CD4-positive, alpha-beta memory T cell (primary cell): ENCODE measurements around the gene SELENON. TPM values are rescaled to one million over a fixed set of nuclear protein-coding genes. Genes with fewer than 3 reads are reported as not detected.

ENCODE experiments used
- CTCF ChIA-PET: fragments of 350-600 bp; sonication (Branson Sonifier 250); formaldehyde crosslinking; loops from one replicate; lab custom pipeline; 2021; ENCODE audit warnings: inconsistent platforms; ENCODE audit not compliant: partially characterized antibody; lab: Charles Lee
- POLR2A ChIA-PET: fragments of 350-600 bp; sonication (Branson Sonifier 250); formaldehyde crosslinking; loops from one replicate; lab custom pipeline; 2021; ENCODE audit not compliant: partially characterized antibody; lab: Charles Lee
- DNase-seq, 5 donors: peaks; one replicate each; pipeline versions ENCODE4 v3.0.0 to v3.0.0-alpha.2; 2020 to 2022; ENCODE audit warnings: mixed read lengths in 1 of 5
- H3K27ac ChIP-seq: one replicate; pipeline ENCODE4 v1.7.0; 2013; ENCODE audit warnings: low read depth, low read length
- H3K27me3 ChIP-seq: 2 replicates; pipeline ENCODE4 v1.7.0; 2013; ENCODE audit warnings: mild to moderate bottlenecking, low read length, moderate library complexity; ENCODE audit not compliant: insufficient read depth
- H3K36me3 ChIP-seq: 2 replicates; pipeline ENCODE4 v1.7.0; 2013; ENCODE audit warnings: mild to moderate bottlenecking, low read length, moderate library complexity; ENCODE audit not compliant: insufficient read depth
- H3K4me1 ChIP-seq: 2 replicates; pipeline ENCODE4 v1.7.0; 2013; ENCODE audit warnings: mild to moderate bottlenecking, low read length, moderate library complexity; ENCODE audit not compliant: insufficient read depth
- H3K4me3 ChIP-seq, 2 donors: one replicate each; pipeline ENCODE4 v1.7.0; 2013; ENCODE audit warnings: low read length in 2 of 2, mild to moderate bottlenecking in 1 of 2
- H3K9me3 ChIP-seq, 2 donors: one replicate each; pipeline ENCODE4 v1.7.0; 2013; ENCODE audit warnings: low read length in 2 of 2, control low read depth in 1 of 2; ENCODE audit not compliant: control insufficient read depth in 1 of 2
- H3K27ac Mint-ChIP-seq, 7 donors: one replicate each; pipeline ENCODE4 v1.8.0; 2020 to 2021; ENCODE audit warnings: mixed read lengths in 7 of 7, mild to moderate bottlenecking in 6 of 7, inconsistent platforms in 3 of 7, moderate library complexity in 3 of 7
- H3K27me3 Mint-ChIP-seq, 2 donors: one replicate each; pipeline ENCODE4 v1.8.0; 2020 to 2021; ENCODE audit warnings: mixed read lengths in 2 of 2
- H3K36me3 Mint-ChIP-seq, 2 donors: one replicate each; pipeline ENCODE4 v1.8.0; 2020 to 2021; ENCODE audit warnings: mixed read lengths in 2 of 2, inconsistent platforms in 1 of 2, mild to moderate bottlenecking in 1 of 2
- H3K4me1 Mint-ChIP-seq, 4 donors: one replicate each; pipeline ENCODE4 v1.8.0; 2020 to 2021; ENCODE audit warnings: mixed read lengths in 4 of 4, mild to moderate bottlenecking in 1 of 4
- H3K4me3 Mint-ChIP-seq, 8 donors: one replicate each; pipeline ENCODE4 v1.8.0; 2020 to 2021; ENCODE audit warnings: mixed read lengths in 8 of 8, mild to moderate bottlenecking in 7 of 8, moderate library complexity in 6 of 8, inconsistent platforms in 3 of 8
- H3K9me3 Mint-ChIP-seq, 8 donors: one replicate each; pipeline ENCODE4 v1.8.0; 2020 to 2021; ENCODE audit warnings: mixed read lengths in 8 of 8, mild to moderate bottlenecking in 5 of 8, inconsistent platforms in 3 of 8, moderate library complexity in 1 of 8
- intact Hi-C: fragments of 100-400 bp; cut with micrococcal nuclease; formaldehyde crosslinking; loops from one replicate; pipeline ENCODE4 v1.15.1; 2023
- polyA plus RNA-seq, 2 donors: library from polyadenylated mRNA; unstranded; fragments of 300-500 nt; fragmentation: Illumina TruSeq; gene quantifications; one replicate each; pipeline ENCODE4 v1.2.3, GENCODE V29; 2021
- total RNA-seq, 2 experiments: library from RNA; stranded (reverse); gene quantifications; one replicate each; pipeline ENCODE4 v1.2.3, GENCODE V29; 2021

The SELENON gene
- total and polyA plus RNA-seq, 4 experiments from 2014 or later: 0.65 to 26.2 (median 15.6) TPM

GRCh38 chr1:25858906-25859789, 59.2 kb downstream of the SELENON start, which contains the start of gene AUNIP:
Gene AUNIP (minus strand): TSS chr1:25859457. CDS start chr1:25859357, 100 bp downstream.
- peaks cover 16% of the 10 kb centered on the region for H3K4me1 ChIP-seq
- Mint-ChIP-seq H3K36me3 (peaks cover 0 to 3% of the 10 kb centered on the region in 2 donors), H3K4me1 (peaks cover 9 to 24% (median 14%) of the 10 kb centered on the region in 4 donors), H3K9me3 (no peaks in the 10 kb centered on the region), H3K27me3 (no peaks in the 10 kb centered on the region), H3K4me3 (peak within 1 kb of the TSS; percentile 87 to 95 (median 92)), H3K27ac (peak within 1 kb of the TSS; percentile 92 to 98 (median 94))
- ChIA-PET POLR2A (interaction anchor here (1.0 to 5.0 kb wide), 3 partner anchors 16 to 138 kb away, joined by 6 to 28 read pairs (median 16); partner anchors contain the start of genes MTFR1L, PAFAH2 and PAQR7), CTCF (no interaction called here)
- intact Hi-C loops: loop anchor here (1.0 to 2.0 kb wide), 2 partner anchors 16 to 39 kb away; partner anchors contain the start of gene PAQR7
- H3K4me3 ChIP-seq: peak within 1 kb of the TSS; percentile 56 to 71
- no peaks in the 10 kb centered on the region for H3K9me3 ChIP-seq
- DNase-seq: peak; percentile 88 to 89 (median 89)
- H3K27ac ChIP-seq: peak within 1 kb of the TSS; percentile 80
- H3K27me3 ChIP-seq: no peaks in the 10 kb centered on the region
- H3K36me3 ChIP-seq: no peaks in the 10 kb centered on the region

- H3K4me3 ChIP-seq: no peak overlapping the region
- POLR2A ChIA-PET: interaction anchor here (2.4 kb wide), 1 partner anchor 14 kb away, joined by 16 read pairs; the partner anchor contains the start of gene PAQR7
- Mint-ChIP-seq H3K36me3 (peaks cover 0 to 3% of the 10 kb centered on the region in 2 donors), H3K4me1 (peaks cover 9 to 24% (median 14%) of the 10 kb centered on the region in 4 donors), H3K9me3 (no peaks in the 10 kb centered on the region), H3K27me3 (no peaks in the 10 kb centered on the region), H3K27ac (peak overlapping the region in 5 of 7 donors; percentile 6 to 71 (median 43)), H3K4me3 (peak overlapping the region in 5 of 8 donors; percentile 5 to 66 (median 39))
- H3K4me1 ChIP-seq: peaks cover 16% of the 10 kb centered on the region
- H3K27ac ChIP-seq: no peak overlapping the region
- H3K9me3 ChIP-seq: no peaks in the 10 kb centered on the region
- CTCF ChIA-PET: interaction anchor here (1.2 kb wide), 1 partner anchor 175 kb away, joined by 6 read pairs; no protein-coding TSS in a partner anchor
- no peaks in the 10 kb centered on the region for H3K36me3 ChIP-seq
- intact Hi-C loops: no loop called here
- H3K27me3 ChIP-seq: no peaks in the 10 kb centered on the region
- DNase-seq: no peak
These were observed 61.6 kb downstream of the SELENON start for GRCh38 chr1:25861316-25862286.

- intact Hi-C loops: no loop called here
- no peaks in the 10 kb centered on the region for H3K27me3 ChIP-seq
- Mint-ChIP-seq H3K27me3 (no peaks in the 10 kb centered on the region), H3K4me3 (peak overlapping the region in 1 of 8 donors; percentile 43), H3K36me3 (peaks cover 0 to 3% of the 10 kb centered on the region in 2 donors), H3K9me3 (no peaks in the 10 kb centered on the region), H3K27ac (peak overlapping the region in 1 of 7 donors; percentile 13), H3K4me1 (peaks cover 9 to 24% (median 14%) of the 10 kb centered on the region in 4 donors)
- ChIA-PET CTCF (interaction anchor here (1.2 kb wide), 1 partner anchor 173 kb away, joined by 6 read pairs; no protein-coding TSS in a partner anchor), POLR2A (no interaction called here)
- H3K27ac ChIP-seq: no peak overlapping the region
- no peak for DNase-seq
- no peak overlapping the region for H3K4me3 ChIP-seq
- H3K9me3 ChIP-seq: no peaks in the 10 kb centered on the region
- H3K4me1 ChIP-seq: peaks cover 16% of the 10 kb centered on the region
- no peaks in the 10 kb centered on the region for H3K36me3 ChIP-seq
These were observed 62.9 kb downstream of the SELENON start for GRCh38 chr1:25862785-25863485.

GRCh38 chr1:25863486-25864262, 63.7 kb downstream of the SELENON start:
- ChIA-PET CTCF (no interaction called here), POLR2A (interaction anchor here (1.7 kb wide), 1 partner anchor 12 kb away, joined by 4 read pairs; the partner anchor contains the start of gene PAQR7)
- Histone ChIP-seq H3K27ac (no peak overlapping the region), H3K27me3 (no peaks in the 10 kb centered on the region), H3K9me3 (no peaks in the 10 kb centered on the region), H3K4me1 (peaks cover 10% of the 10 kb centered on the region), H3K4me3 (no peak overlapping the region), H3K36me3 (no peaks in the 10 kb centered on the region)
- DNase-seq: no peak
- Mint-ChIP-seq H3K27ac (peak overlapping the region in 1 of 7 donors; percentile 13), H3K9me3 (no peaks in the 10 kb centered on the region), H3K27me3 (no peaks in the 10 kb centered on the region), H3K36me3 (peaks cover 0 to 3% of the 10 kb centered on the region in 2 donors), H3K4me3 (no peak overlapping the region), H3K4me1 (peaks cover 8 to 24% (median 11%) of the 10 kb centered on the region in 4 donors)
- intact Hi-C loops: no loop called here

- Mint-ChIP-seq H3K27ac (peak overlapping the region in 1 of 7 donors; percentile 69), H3K4me3 (no peak overlapping the region), H3K4me1 (peaks cover 4 to 16% (median 6%) of the 10 kb centered on the region in 4 donors), H3K9me3 (no peaks in the 10 kb centered on the region), H3K27me3 (no peaks in the 10 kb centered on the region), H3K36me3 (peaks cover 0 to 3% of the 10 kb centered on the region in 2 donors)
- ChIA-PET CTCF (interaction anchor here (0.6 to 1.0 kb wide), 2 partner anchors 33 to 174 kb away, joined by 3 to 4 read pairs; no protein-coding TSS in a partner anchor), POLR2A (interaction anchor here (1.7 kb wide), 1 partner anchor 11 kb away, joined by 4 read pairs; the partner anchor contains the start of gene PAQR7)
- Histone ChIP-seq H3K4me1 (peaks cover 6% of the 10 kb centered on the region), H3K27me3 (no peaks in the 10 kb centered on the region), H3K9me3 (no peaks in the 10 kb centered on the region), H3K27ac (no peak overlapping the region), H3K4me3 (no peak overlapping the region), H3K36me3 (no peaks in the 10 kb centered on the region)
- DNase-seq: no peak
- intact Hi-C loops: no loop called here
These were observed 64.4 kb downstream of the SELENON start for GRCh38 chr1:25864434-25864833.
